Measurements from ENCODE around the gene SIRPB1. TPM values are rescaled to one million over a fixed set of nuclear protein-coding genes. Genes with fewer than 3 reads are reported as not detected.
"Not testable (repeated sequence)": the region's sequence is repeated elsewhere in the genome, so short reads cannot be mapped to it uniquely, and the experiment has no call there.

Gene SIRPB1
- total RNA-seq, 1 experiment from 2014 or later, result not detected

GRCh38 chr20:1629321-1629720, 9.5 kb upstream of the SIRPB1 start:
- Histone ChIP-seq H3K36me3 (no peaks in the 10 kb centered on the region), H3K27me3 (replicated peaks) (peaks cover 30% of the 10 kb centered on the region), H3K9me3 (replicated peaks) (no peaks in the 10 kb centered on the region), H3K27ac (no peak overlapping the region), H3K4me1 (replicated peaks) (no peaks in the 10 kb centered on the region), H3K4me3 (no peak overlapping the region)
- no peak for DNase-seq (ENCODE audit: low read depth in 1 of 2, low spot score in 2 of 2)

- Histone ChIP-seq H3K4me1 (replicated peaks) (no peaks in the 10 kb centered on the region), H3K4me3 (no peak overlapping the region), H3K9me3 (replicated peaks) (no peaks in the 10 kb centered on the region), H3K27me3 (replicated peaks) (peaks cover 28% of the 10 kb centered on the region), H3K36me3 (no peaks in the 10 kb centered on the region), H3K27ac (no peak overlapping the region)
- DNase-seq (ENCODE audit: low read depth in 1 of 2, low spot score in 2 of 2), result no peak
These were observed 8.8 kb upstream of the SIRPB1 start for GRCh38 chr20:1628621-1629020.

- Histone ChIP-seq H3K36me3 (no peaks in the 10 kb centered on the region), H3K27me3 (replicated peaks) (peaks cover 26% of the 10 kb centered on the region), H3K9me3 (replicated peaks) (no peaks in the 10 kb centered on the region), H3K27ac (no peak overlapping the region), H3K4me3 (no peak overlapping the region), H3K4me1 (replicated peaks) (no peaks in the 10 kb centered on the region)
- no peak for DNase-seq (ENCODE audit: low read depth in 1 of 2, low spot score in 2 of 2)
These were observed 7.4 kb upstream of the SIRPB1 start for GRCh38 chr20:1627200-1627550.

GRCh38 chr20:1626528-1627199, 6.9 kb upstream of the SIRPB1 start:
- no peaks in the 10 kb centered on the region for H3K9me3 ChIP-seq (replicated peaks)
- no peak for DNase-seq (ENCODE audit: low read depth in 1 of 2, low spot score in 2 of 2)
- peaks cover 28% of the 10 kb centered on the region for H3K27me3 ChIP-seq (replicated peaks)

GRCh38 chr20:1625083-1625690, 5.4 kb upstream of the SIRPB1 start:
- DNase-seq (ENCODE audit: low read depth in 1 of 2, low spot score in 2 of 2), result no peak
- Histone ChIP-seq H3K4me3 (no peak overlapping the region), H3K27me3 (replicated peaks) (peaks cover 34% of the 10 kb centered on the region), H3K4me1 (replicated peaks) (no peaks in the 10 kb centered on the region), H3K9me3 (replicated peaks) (no peaks in the 10 kb centered on the region), H3K36me3 (no peaks in the 10 kb centered on the region), H3K27ac (no peak overlapping the region)

More at GRCh38 chr20:1626528-1627199, 6.9 kb upstream of the SIRPB1 start:
- no peak overlapping the region for H3K4me3 ChIP-seq
- no peaks in the 10 kb centered on the region for H3K36me3 ChIP-seq
- no peak overlapping the region for H3K27ac ChIP-seq
- no peaks in the 10 kb centered on the region for H3K4me1 ChIP-seq (replicated peaks)

GRCh38 chr20:1623501-1624205, 3.8 kb upstream of the SIRPB1 start:
- Histone ChIP-seq H3K9me3 (replicated peaks) (no peaks in the 10 kb centered on the region), H3K36me3 (no peaks in the 10 kb centered on the region), H3K27ac (no peak overlapping the region), H3K27me3 (replicated peaks) (peaks cover 34% of the 10 kb centered on the region), H3K4me1 (replicated peaks) (no peaks in the 10 kb centered on the region), H3K4me3 (no peak overlapping the region)
- DNase-seq (ENCODE audit: low read depth in 1 of 2, low spot score in 2 of 2), result no peak

GRCh38 chr20:1622450-1622849, 2.6 kb upstream of the SIRPB1 start:
- no peak for DNase-seq (ENCODE audit: low read depth in 1 of 2, low spot score in 2 of 2)
- no peaks in the 10 kb centered on the region for H3K36me3 ChIP-seq
- H3K4me3 ChIP-seq, result no peak overlapping the region
- no peak overlapping the region for H3K27ac ChIP-seq
- no peaks in the 10 kb centered on the region for H3K9me3 ChIP-seq (replicated peaks)
- peaks cover 25% of the 10 kb centered on the region for H3K27me3 ChIP-seq (replicated peaks)
- H3K4me1 ChIP-seq (replicated peaks), result no peaks in the 10 kb centered on the region

- no peak overlapping the region for H3K27ac ChIP-seq
- no peaks in the 10 kb centered on the region for H3K4me1 ChIP-seq (replicated peaks)
- no peaks in the 10 kb centered on the region for H3K36me3 ChIP-seq
- no peaks in the 10 kb centered on the region for H3K9me3 ChIP-seq (replicated peaks)
- no peak for DNase-seq (ENCODE audit: low read depth in 1 of 2, low spot score in 2 of 2)
- H3K27me3 ChIP-seq (replicated peaks), result peaks cover 20% of the 10 kb centered on the region
- no peak overlapping the region for H3K4me3 ChIP-seq
These were observed 1.5 kb upstream of the SIRPB1 start for GRCh38 chr20:1621316-1621715.

GRCh38 chr20:1618954-1619540, 762 bp downstream of the SIRPB1 start:
- H3K27me3 ChIP-seq (replicated peaks), result peaks cover 8% of the 10 kb centered on the region
- H3K4me1 ChIP-seq (replicated peaks), result no peaks in the 10 kb centered on the region
- no peaks in the 10 kb centered on the region for H3K9me3 ChIP-seq (replicated peaks)
- H3K36me3 ChIP-seq, result no peaks in the 10 kb centered on the region
- no peak for DNase-seq (ENCODE audit: low read depth in 1 of 2, low spot score in 2 of 2)
- no peak overlapping the region for H3K4me3 ChIP-seq
- H3K27ac ChIP-seq, result no peak overlapping the region

GRCh38 chr20:1618479-1618878, 1.3 kb downstream of the SIRPB1 start:
- no peak for DNase-seq (ENCODE audit: low read depth in 1 of 2, low spot score in 2 of 2)
- Histone ChIP-seq H3K4me3 (no peak overlapping the region), H3K4me1 (replicated peaks) (no peaks in the 10 kb centered on the region), H3K27ac (no peak overlapping the region), H3K9me3 (replicated peaks) (no peaks in the 10 kb centered on the region), H3K27me3 (replicated peaks) (peaks cover 8% of the 10 kb centered on the region), H3K36me3 (no peaks in the 10 kb centered on the region)

GRCh38 chr20:1616858-1617434, 2.9 kb downstream of the SIRPB1 start:
- Histone ChIP-seq H3K27ac (no peak overlapping the region), H3K9me3 (replicated peaks) (no peaks in the 10 kb centered on the region), H3K36me3 (no peaks in the 10 kb centered on the region), H3K4me1 (replicated peaks) (no peaks in the 10 kb centered on the region), H3K4me3 (no peak overlapping the region), H3K27me3 (replicated peaks) (peaks cover 8% of the 10 kb centered on the region)
- DNase-seq (ENCODE audit: low read depth in 1 of 2, low spot score in 2 of 2), result no peak

- H3K36me3 ChIP-seq; H3K27ac ChIP-seq; DNase-seq (ENCODE audit: low read depth in 1 of 2, low spot score in 2 of 2); H3K9me3 ChIP-seq (replicated peaks); H3K27me3 ChIP-seq (replicated peaks); H3K4me3 ChIP-seq; H3K4me1 ChIP-seq (replicated peaks): not testable (repeated sequence)
These were observed 9.4 kb downstream of the SIRPB1 start for GRCh38 chr20:1610404-1610803.

- H3K27me3 ChIP-seq (replicated peaks), result not testable (repeated sequence)
These were observed 11.0 kb downstream of the SIRPB1 start for GRCh38 chr20:1608678-1609347.

More at GRCh38 chr20:1608678-1609347, 11.0 kb downstream of the SIRPB1 start:
- H3K4me3 ChIP-seq; H3K27ac ChIP-seq; H3K36me3 ChIP-seq; H3K9me3 ChIP-seq (replicated peaks); DNase-seq (ENCODE audit: low read depth in 1 of 2, low spot score in 2 of 2); H3K4me1 ChIP-seq (replicated peaks): not testable (repeated sequence)
